ENCODE data around the gene GPC2. TPM values are rescaled to one million over a fixed set of nuclear protein-coding genes. Genes with fewer than 3 reads are reported as not detected.

Gene GPC2
- polyA plus RNA-seq, 2 of the 4 experiments (the other 2 are of a cell fraction), result 1.1 to 2.9 TPM

- CTCF ChIA-PET, result interaction anchor here (1.0 to 6.8 kb wide), 2 partner anchors 15 to 80 kb away, joined by 3 to 58 read pairs; no protein-coding TSS in a partner anchor
These were observed 35.6 kb upstream of the GPC2 start for GRCh38 chr7:100212631-100213286.

More at GRCh38 chr7:100212631-100213286, 35.6 kb upstream of the GPC2 start:
- Histone ChIP-seq H3K9me3 (no peaks in the 10 kb centered on the region), H3K4me1 (no peaks in the 10 kb centered on the region), H3K4me3 (no peak overlapping the region), H3K27ac (no peak overlapping the region), H3K4me2 (no peak overlapping the region)
- ATAC-seq, result no peak
- POLR2A ChIA-PET, result no interaction called here
- 90% methylated on average over 5 of the region's 5 CpGs for WGBS (ENCODE audit: missing lambda C conversion rate)
- DNase-seq (ENCODE audit: low read depth in 1 of 2, low spot score in 1 of 2), result no peak
- TF ChIP-seq USF2 (IDR thresholded peaks at IDR 0.05) (no peak), EHMT2 (IDR thresholded peaks at IDR 0.05; ENCODE audit: low read depth) (no peak), HDAC2 (IDR thresholded peaks at IDR 0.05) (no peak), CTCF (IDR thresholded peaks at IDR 0.05) (no peak), FOXS1 (CRISPR knock-in tag; IDR thresholded peaks at IDR 0.05) (no peak), HOXA7 (CRISPR knock-in tag; IDR thresholded peaks at IDR 0.05) (no peak), NFE2L2 (conservative IDR thresholded peaks at IDR 0.05; ENCODE audit: low read length) (no peak), CHD2 (IDR thresholded peaks at IDR 0.05; ENCODE audit: low read length, partially characterized antibody) (no peak), FOSB (CRISPR knock-in tag; IDR thresholded peaks at IDR 0.05) (no peak), CHD4 (IDR thresholded peaks at IDR 0.05; ENCODE audit: borderline replicate concordance) (no peak), KDM1A (IDR thresholded peaks at IDR 0.05; ENCODE audit: low read depth) (no peak), PBX3 (IDR thresholded peaks at IDR 0.05) (no peak), TFCP2L1 (CRISPR knock-in tag; IDR thresholded peaks at IDR 0.05) (no peak), HMGXB4 (CRISPR knock-in tag; IDR thresholded peaks at IDR 0.05; ENCODE audit: borderline replicate concordance) (no peak), NR3C1 (IDR thresholded peaks at IDR 0.05) (no peak), RCOR1 (IDR thresholded peaks at IDR 0.05; ENCODE audit: low read depth, low read length) (no peak), HOXB5 (CRISPR knock-in tag; IDR thresholded peaks at IDR 0.05) (no peak), MAX (IDR thresholded peaks at IDR 0.05) (no peak), CBX8 (IDR thresholded peaks at IDR 0.05) (no peak), ZC3H11A (IDR thresholded peaks at IDR 0.05) (no peak)
- FAIRE-seq, result no peak
